ENCODE data around the gene PROKR2.

DNA sequence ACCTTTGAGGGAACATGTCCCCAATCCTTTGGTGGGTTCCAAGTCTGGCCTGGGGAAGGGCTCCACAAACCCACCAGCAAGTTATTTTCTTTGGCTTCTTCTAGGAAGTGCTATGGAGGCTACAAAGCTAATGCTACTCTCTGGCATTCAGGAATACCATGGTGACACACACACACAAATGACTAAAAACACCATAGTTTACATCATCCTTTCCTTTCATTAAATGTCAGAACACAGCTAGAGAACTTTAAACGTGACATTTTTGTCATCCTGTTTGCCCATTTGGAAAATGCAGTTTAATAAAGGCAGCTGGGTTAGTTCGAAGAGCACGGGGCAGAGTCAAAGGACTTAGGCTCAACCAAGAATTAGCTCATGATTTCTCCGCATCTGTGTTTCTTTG, 40.2 kb upstream of the PROKR2 start:
- TF ChIP-seq FOSL1 (CRISPR knock-in tag; IDR thresholded peaks at IDR 0.05; ENCODE audit: borderline replicate concordance) = no peak
- TF ChIP-seq, protein P1, sequence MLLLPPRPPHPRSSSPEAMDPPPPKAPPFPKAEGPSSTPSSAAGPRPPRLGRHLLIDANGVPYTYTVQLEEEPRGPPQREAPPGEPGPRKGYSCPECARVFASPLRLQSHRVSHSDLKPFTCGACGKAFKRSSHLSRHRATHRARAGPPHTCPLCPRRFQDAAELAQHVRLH (CRISPR knock-in tag; IDR thresholded peaks at IDR 0.05; ENCODE audit: borderline replicate concordance, low read depth) = no peak
- no peak for TF ChIP-seq SRF (IDR thresholded peaks at IDR 0.05; ENCODE audit: low read depth, low read length)
- TF ChIP-seq ZNF10 (CRISPR knock-in tag; IDR thresholded peaks at IDR 0.05; ENCODE audit: borderline replicate concordance, low read depth) = no peak
- no peak for TF ChIP-seq BORCS8-MEF2B (CRISPR knock-in tag; IDR thresholded peaks at IDR 0.05)
